Stomach (tissue), 4 donors: ENCODE data around the gene OPALIN.

Source experiments
- POLR2A ChIP-seq, 4 donors: fragments of 450-650 bp; IDR thresholded peaks; one replicate each; pipeline ENCODE4 v1.6.1; 2016; ENCODE audit warnings: antibody characterized with exemption in 4 of 4, control low read depth in 2 of 4, mild to moderate bottlenecking in 1 of 4, moderate library complexity in 1 of 4
- TF ChIP-seq, protein P1 (sequence below), 7 experiments: fragments of 450-650 bp in 4 of 7; fragments of 200-600 bp in 3 of 7; sonication (generic) in 3 of 7; IDR thresholded peaks; one replicate each; pipeline ENCODE4 v1.5.1; 2016 to 2019; ENCODE audit warnings: antibody characterized with exemption in 7 of 7, control low read depth in 2 of 7, mild to moderate bottlenecking in 1 of 7

DNA sequence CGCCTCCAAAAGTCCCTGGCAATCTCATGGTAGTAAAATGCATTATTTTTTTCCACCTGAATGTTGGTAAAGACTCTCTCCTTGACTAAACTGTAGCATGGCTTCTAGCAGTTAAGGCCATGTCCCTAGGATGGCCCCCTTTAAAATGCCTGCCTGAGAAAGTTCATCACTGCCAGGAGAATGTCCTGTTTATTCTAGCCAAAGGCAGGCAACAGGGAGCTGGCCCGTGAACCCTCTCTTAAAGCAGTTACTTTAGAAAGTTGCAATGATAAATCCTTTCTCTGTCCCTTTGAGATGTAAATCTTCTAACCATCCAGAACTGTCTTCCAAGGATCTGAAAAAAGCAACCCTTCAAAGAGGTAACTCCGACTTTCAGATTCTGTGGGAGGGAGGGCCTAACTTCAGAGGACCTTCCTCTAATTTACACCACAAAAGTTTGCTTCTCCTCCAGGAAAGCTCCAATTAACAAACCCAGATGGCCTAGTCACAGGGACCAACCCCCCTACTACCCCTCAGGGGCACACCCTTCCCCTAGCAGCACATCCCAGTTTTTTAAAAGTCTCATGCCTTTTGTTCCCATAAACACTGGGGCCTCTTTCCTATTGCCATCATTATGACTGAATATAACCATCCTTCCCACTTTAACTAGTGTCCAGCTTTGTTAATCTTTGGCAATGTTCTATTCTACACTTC, 49.0 kb downstream of the OPALIN start:
- no peak for TF ChIP-seq POLR2A (IDR thresholded peaks at IDR 0.05)
- TF ChIP-seq, protein P1, sequence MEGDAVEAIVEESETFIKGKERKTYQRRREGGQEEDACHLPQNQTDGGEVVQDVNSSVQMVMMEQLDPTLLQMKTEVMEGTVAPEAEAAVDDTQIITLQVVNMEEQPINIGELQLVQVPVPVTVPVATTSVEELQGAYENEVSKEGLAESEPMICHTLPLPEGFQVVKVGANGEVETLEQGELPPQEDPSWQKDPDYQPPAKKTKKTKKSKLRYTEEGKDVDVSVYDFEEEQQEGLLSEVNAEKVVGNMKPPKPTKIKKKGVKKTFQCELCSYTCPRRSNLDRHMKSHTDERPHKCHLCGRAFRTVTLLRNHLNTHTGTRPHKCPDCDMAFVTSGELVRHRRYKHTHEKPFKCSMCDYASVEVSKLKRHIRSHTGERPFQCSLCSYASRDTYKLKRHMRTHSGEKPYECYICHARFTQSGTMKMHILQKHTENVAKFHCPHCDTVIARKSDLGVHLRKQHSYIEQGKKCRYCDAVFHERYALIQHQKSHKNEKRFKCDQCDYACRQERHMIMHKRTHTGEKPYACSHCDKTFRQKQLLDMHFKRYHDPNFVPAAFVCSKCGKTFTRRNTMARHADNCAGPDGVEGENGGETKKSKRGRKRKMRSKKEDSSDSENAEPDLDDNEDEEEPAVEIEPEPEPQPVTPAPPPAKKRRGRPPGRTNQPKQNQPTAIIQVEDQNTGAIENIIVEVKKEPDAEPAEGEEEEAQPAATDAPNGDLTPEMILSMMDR (IDR thresholded peaks at IDR 0.05), result no peak
